Measurements from ENCODE around the gene SDSL. TPM values are rescaled to one million over a fixed set of nuclear protein-coding genes. Genes with fewer than 3 reads are reported as not detected.

SDSL gene
- total and polyA plus RNA-seq, 10 of the 15 experiments (the other 5 are each of a cell fraction or from before 2014, with no cell fraction given) = 0.18 to 4.4 (median 1.0) TPM

DNA sequence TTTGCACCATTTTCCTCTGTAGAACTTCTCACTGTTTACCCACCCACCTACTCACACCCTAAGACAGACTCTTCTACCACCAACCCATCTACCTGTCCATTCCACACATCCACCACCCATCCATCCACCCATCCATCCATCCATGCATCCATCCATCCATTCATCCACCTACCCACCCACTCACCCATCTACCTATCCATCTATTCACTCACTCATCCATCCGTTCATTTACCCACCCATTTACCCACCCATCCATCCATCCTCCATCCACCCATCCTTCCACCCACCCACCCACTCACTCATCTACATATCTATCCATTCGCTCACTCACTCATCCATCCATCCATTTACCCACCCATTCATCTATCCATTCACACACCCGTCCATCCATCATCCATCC is 48.7 kb upstream of the SDSL start (continued):
- TF ChIP-seq ZBTB40 (IDR thresholded peaks at IDR 0.05; ENCODE audit: borderline replicate concordance) (no peak), SMARCA5 (IDR thresholded peaks at IDR 0.05) (no peak)

GRCh38 chr12:113373969-113374368 is 48.2 kb upstream of the SDSL start:
- FAIRE-seq (no peak), DNase-seq (ENCODE audit: low read depth, low spot score) (no peak), ATAC-seq (no peak)
- ChIA-PET SMC1A (ENCODE audit: uncharacterized antibody, unreplicated experiment) (no interaction called here), RAD21 (ENCODE audit: unreplicated experiment) (interaction anchor here (1.4 kb wide), 1 partner anchor 51 kb away, joined by 3 read pairs; no protein-coding TSS in a partner anchor), POLR2A (no interaction called here), CTCF (no interaction called here)
- Histone ChIP-seq H3K4me1 (ENCODE audit: control insufficient read depth, insufficient read depth, low read length) (0 out of 2 replicates have a peak, but pooled peaks cover 2% of the 10 kb centered on the region), H3K36me3 (ENCODE audit: control insufficient read depth in 2 of 2, insufficient read depth in 2 of 2, low read length in 1 of 2) (no peaks in the 10 kb centered on the region; a peak in 3 of 4 replicates), H3K27me3 (replicated peaks in 1 of 2; ENCODE audit: control insufficient read depth in 2 of 2, insufficient read depth in 2 of 2, low read length in 1 of 2) (no peaks in the 10 kb centered on the region), H3K4me2 (ENCODE audit: control insufficient read depth, insufficient read depth) (no peak overlapping the region), H4K20me1 (ENCODE audit: control insufficient read depth, insufficient read depth) (no peaks in the 10 kb centered on the region), H3K27ac (ENCODE audit: control insufficient read depth, insufficient read depth) (no peak overlapping the region), H2AFZ (ENCODE audit: control insufficient read depth, low read depth, low read length) (no peak overlapping the region), H3K79me2 (ENCODE audit: control insufficient read depth, insufficient read depth, low read length) (no peaks in the 10 kb centered on the region), H3K9me3 (replicated peaks; ENCODE audit: control insufficient read depth, insufficient read depth, low read length) (no peaks in the 10 kb centered on the region; the same call in 2 of the 3 replicates), H3K4me3 (no peak overlapping the region), H3K9ac (ENCODE audit: control insufficient read depth, insufficient read depth, low read length) (no peak overlapping the region)
- TF ChIP-seq, protein P1, sequence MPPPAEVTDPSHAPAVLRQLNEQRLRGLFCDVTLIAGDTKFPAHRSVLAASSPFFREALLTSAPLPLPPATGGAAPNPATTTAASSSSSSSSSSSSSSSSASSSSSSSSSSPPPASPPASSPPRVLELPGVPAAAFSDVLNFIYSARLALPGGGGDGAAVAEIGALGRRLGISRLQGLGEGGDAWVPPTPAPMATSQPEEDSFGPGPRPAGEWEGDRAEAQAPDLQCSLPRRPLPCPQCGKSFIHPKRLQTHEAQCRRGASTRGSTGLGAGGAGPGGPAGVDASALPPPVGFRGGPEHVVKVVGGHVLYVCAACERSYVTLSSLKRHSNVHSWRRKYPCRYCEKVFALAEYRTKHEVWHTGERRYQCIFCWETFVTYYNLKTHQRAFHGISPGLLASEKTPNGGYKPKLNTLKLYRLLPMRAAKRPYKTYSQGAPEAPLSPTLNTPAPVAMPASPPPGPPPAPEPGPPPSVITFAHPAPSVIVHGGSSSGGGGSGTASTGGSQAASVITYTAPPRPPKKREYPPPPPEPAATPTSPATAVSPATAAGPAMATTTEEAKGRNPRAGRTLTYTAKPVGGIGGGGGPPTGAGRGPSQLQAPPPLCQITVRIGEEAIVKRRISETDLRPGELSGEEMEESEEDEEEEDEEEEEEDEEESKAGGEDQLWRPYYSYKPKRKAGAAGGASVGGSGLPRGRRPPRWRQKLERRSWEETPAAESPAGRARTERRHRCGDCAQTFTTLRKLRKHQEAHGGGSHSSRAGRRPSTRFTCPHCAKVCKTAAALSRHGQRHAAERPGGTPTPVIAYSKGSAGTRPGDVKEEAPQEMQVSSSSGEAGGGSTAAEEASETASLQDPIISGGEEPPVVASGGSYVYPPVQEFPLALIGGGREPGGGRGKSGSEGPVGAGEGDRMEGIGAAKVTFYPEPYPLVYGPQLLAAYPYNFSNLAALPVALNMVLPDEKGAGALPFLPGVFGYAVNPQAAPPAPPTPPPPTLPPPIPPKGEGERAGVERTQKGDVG (CRISPR knock-in tag; IDR thresholded peaks at IDR 0.05) = no peak
- TF ChIP-seq CEBPB (IDR thresholded peaks at IDR 0.05; ENCODE audit: borderline replicate concordance in 1 of 2, low read depth in 2 of 2, low read length in 2 of 2) = no peak
- TF ChIP-seq, protein P2, sequence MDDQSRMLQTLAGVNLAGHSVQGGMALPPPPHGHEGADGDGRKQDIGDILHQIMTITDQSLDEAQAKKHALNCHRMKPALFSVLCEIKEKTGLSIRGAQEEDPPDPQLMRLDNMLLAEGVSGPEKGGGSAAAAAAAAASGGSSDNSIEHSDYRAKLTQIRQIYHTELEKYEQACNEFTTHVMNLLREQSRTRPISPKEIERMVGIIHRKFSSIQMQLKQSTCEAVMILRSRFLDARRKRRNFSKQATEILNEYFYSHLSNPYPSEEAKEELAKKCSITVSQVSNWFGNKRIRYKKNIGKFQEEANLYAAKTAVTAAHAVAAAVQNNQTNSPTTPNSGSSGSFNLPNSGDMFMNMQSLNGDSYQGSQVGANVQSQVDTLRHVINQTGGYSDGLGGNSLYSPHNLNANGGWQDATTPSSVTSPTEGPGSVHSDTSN (IDR thresholded peaks at IDR 0.05; ENCODE audit: insufficient replicate concordance, low read depth, low read length) = no peak
- TF ChIP-seq E2F8 (IDR thresholded peaks at IDR 0.05; ENCODE audit: low read depth, partially characterized antibody) = no peak
- no peak for TF ChIP-seq TBL1XR1 (IDR thresholded peaks at IDR 0.05; ENCODE audit: low read depth, low read length)
- TF ChIP-seq RCOR1 (conservative IDR thresholded peaks at IDR 0.05; ENCODE audit: low read depth, low read length) = no peak
- TF ChIP-seq NR2F1 (conservative IDR thresholded peaks at IDR 0.05) = no peak
- TF ChIP-seq SMARCA5 (IDR thresholded peaks at IDR 0.05) = no peak
- TF ChIP-seq NFYA (IDR thresholded peaks at IDR 0.05; ENCODE audit: borderline replicate concordance, low read depth, low read length) = no peak
- no peak for TF ChIP-seq CHD2 (IDR thresholded peaks at IDR 0.05; ENCODE audit: borderline replicate concordance, low read depth, low read length)
- 33% methylated on average over 3 of the region's 3 CpGs for WGBS (ENCODE audit: insufficient coverage, insufficient replicate concordance, low lambda C conversion rate, missing lambda C conversion rate)
- intact Hi-C loops (cut with micrococcal nuclease; ENCODE audit: unreplicated experiment) (no loop called here), in situ Hi-C loops (cut with MboI) (no loop called here)
- no TSS peak for BruUV-seq (replicated peaks)
